Psoas muscle (tissue), 8 donors: Measurements from ENCODE around the gene MID1. TPM values are rescaled to one million over a fixed set of nuclear protein-coding genes. Genes with fewer than 3 reads are reported as not detected.

ENCODE experiments used
- ATAC-seq, 4 donors: fragments of 200-7000 bp; cut with Tn5 transposase; one replicate each; pipeline ENCODE4 v1.9.1; 2020; ENCODE audit warnings: moderate library complexity in 3 of 4, mild to moderate bottlenecking in 2 of 4
- DNase-seq, 2 donors: peaks; one replicate each; pipeline ENCODE4 v3.0.0-alpha.2; 2020
- H3K27ac ChIP-seq: fragments of 200-600 bp; one replicate; pipeline ENCODE4 v1.8.0; 2022
- H3K27me3 ChIP-seq, 3 donors: fragments of 200-600 bp in 1 of 3; one replicate each; pipeline versions ENCODE4 v1.6.1 to v1.8.0; 2013 to 2022; ENCODE audit warnings: low read length in 2 of 3, mild to moderate bottlenecking in 2 of 3, moderate library complexity in 1 of 3; ENCODE audit not compliant: insufficient read depth in 3 of 3
- H3K36me3 ChIP-seq, 2 donors: fragments of 200-600 bp in 1 of 2; one replicate each; pipeline versions ENCODE4 v1.6.1 to v1.8.0; 2013 to 2022; ENCODE audit warnings: low read depth in 1 of 2, mild to moderate bottlenecking in 1 of 2, moderate library complexity in 1 of 2; ENCODE audit not compliant: insufficient read depth in 1 of 2
- H3K4me1 ChIP-seq: fragments of 200-600 bp; one replicate; pipeline ENCODE4 v1.8.0; 2022
- H3K4me3 ChIP-seq: fragments of 200-600 bp; one replicate; pipeline ENCODE4 v1.8.0; 2022; ENCODE audit warnings: mild to moderate bottlenecking
- H3K9me3 ChIP-seq: fragments of 200-600 bp; one replicate; pipeline ENCODE4 v1.8.0; 2022
- CTCF ChIP-seq: fragments of 200-600 bp; IDR thresholded peaks from one replicate; pipeline ENCODE4 v1.8.0; 2022; ENCODE audit warnings: antibody characterized with exemption
- WGBS, 3 donors: extraction: QIAGEN DNeasy Blood & Tissue Kit; methylation state at CpG; one replicate each; pipeline versions ENCODE4 v1.1.6 to v1.1.7; 2013; 5-methylcytosine and 5-hydroxymethylcytosine counted together
- intact Hi-C, 2 donors: fragments of 100-400 bp; cut with DNase I; formaldehyde crosslinking; loops; one replicate each; pipeline versions ENCODE4 v1.11.0 to v1.14.2; 2022
- polyA plus RNA-seq, 3 donors: library from polyadenylated mRNA; stranded (reverse); fragments of 200-250 nt; gene quantifications; one replicate each; pipeline ENCODE4 v1.2.3, GENCODE V29; 2013
- total RNA-seq, 4 donors: library from RNA; stranded (reverse); fragmentation: NEBNext Ultra II Directional in 2 of 4; extraction: Animal tissue kit (Norgen Biotek cat#: 25700) in 2 of 4; gene quantifications; one replicate each; pipeline versions ENCODE4 v1.2.1 to v1.2.4, GENCODE V29; 2021 to 2023
- donor health status: healthy with polysubstance abuse.
- donor health status: DM: no; HTN: no; CAD: no; lungs with moderate emphysema.
- donor health status: Bipolar disorder and iron deficiency.
- donor health status: healthy.
- donor health status: DM: yes; HTN: yes; CAD: no.
- donor health status: DM: no; HTN: no; CAD: no.
- donor health status: DM: no; HTN: no; CAD: no.
- donor health status: DM: yes; HTN: yes; CAD: no.

MID1 gene
- total and polyA plus RNA-seq, 7 donors: 0.28 to 1.6 (median 0.90) TPM

GRCh38 chrX:10507181-10507580, 113.2 kb downstream of the MID1 start:
- intact Hi-C loops: no loop called here
- DNase-seq (no peak), ATAC-seq (no peak)
- no peak for TF ChIP-seq CTCF
- WGBS, 3 donors: 18 to 36% (median 32%) methylated on average over 3 of the region's 3 CpGs
- Histone ChIP-seq H3K4me1 (no peaks in the 10 kb centered on the region), H3K27ac (no peak overlapping the region), H3K36me3 (no peaks in the 10 kb centered on the region), H3K27me3 (no peaks in the 10 kb centered on the region), H3K9me3 (no peaks in the 10 kb centered on the region), H3K4me3 (no peak overlapping the region)

GRCh38 chrX:10506781-10507180, 113.6 kb downstream of the MID1 start:
- no peak for TF ChIP-seq CTCF
- no peak overlapping the region for H3K4me3 ChIP-seq
- no peak for DNase-seq
- WGBS, 3 donors: 62 to 88% (median 75%) methylated on average over 4 of the region's 4 CpGs
- no peaks in the 10 kb centered on the region for H3K9me3 ChIP-seq
- H3K27ac ChIP-seq: no peak overlapping the region
- H3K4me1 ChIP-seq: no peaks in the 10 kb centered on the region
- intact Hi-C loops: no loop called here
- H3K27me3 ChIP-seq: no peaks in the 10 kb centered on the region
- ATAC-seq: no peak
- H3K36me3 ChIP-seq: no peaks in the 10 kb centered on the region

- ATAC-seq (no peak), DNase-seq (no peak)
- intact Hi-C loops: no loop called here
- Histone ChIP-seq H3K4me3 (no peak overlapping the region), H3K4me1 (no peaks in the 10 kb centered on the region), H3K36me3 (no peaks in the 10 kb centered on the region), H3K9me3 (no peaks in the 10 kb centered on the region), H3K27ac (no peak overlapping the region), H3K27me3 (no peaks in the 10 kb centered on the region)
- no peak for TF ChIP-seq CTCF
- WGBS, 3 donors: 79 to 92% (median 87%) methylated on average over 4 of the region's 4 CpGs
Measured at GRCh38 chrX:10505726-10506125, 114.7 kb downstream of the MID1 start.

- intact Hi-C loops: no loop called here
- no peak overlapping the region for H3K27ac ChIP-seq
Measured at GRCh38 chrX:10502961-10503360, 117.4 kb downstream of the MID1 start.

More at GRCh38 chrX:10502961-10503360, 117.4 kb downstream of the MID1 start:
- Histone ChIP-seq H3K4me3 (no peak overlapping the region), H3K36me3 (no peaks in the 10 kb centered on the region), H3K27me3 (no peaks in the 10 kb centered on the region), H3K4me1 (no peaks in the 10 kb centered on the region), H3K9me3 (no peaks in the 10 kb centered on the region)
- WGBS, 3 donors: 22 to 45% (median 32%) methylated on average over 2 of the region's 2 CpGs
- ATAC-seq (no peak), DNase-seq (no peak)
- TF ChIP-seq CTCF: no peak
